Fibroblast of skin of left quadriceps (primary cell): ENCODE measurements around the gene CTXND2.
"Not testable (repeated sequence)": the region's sequence is repeated elsewhere in the genome, so short reads cannot be mapped to it uniquely, and the experiment has no call there.

Source experiments
- DNase-seq, 2 experiments: peaks; one replicate each; pipeline ENCODE4 v3.0.0-alpha.2; 2013; ENCODE audit warnings: low read depth in 2 of 2

CTXND2 gene

DNA sequence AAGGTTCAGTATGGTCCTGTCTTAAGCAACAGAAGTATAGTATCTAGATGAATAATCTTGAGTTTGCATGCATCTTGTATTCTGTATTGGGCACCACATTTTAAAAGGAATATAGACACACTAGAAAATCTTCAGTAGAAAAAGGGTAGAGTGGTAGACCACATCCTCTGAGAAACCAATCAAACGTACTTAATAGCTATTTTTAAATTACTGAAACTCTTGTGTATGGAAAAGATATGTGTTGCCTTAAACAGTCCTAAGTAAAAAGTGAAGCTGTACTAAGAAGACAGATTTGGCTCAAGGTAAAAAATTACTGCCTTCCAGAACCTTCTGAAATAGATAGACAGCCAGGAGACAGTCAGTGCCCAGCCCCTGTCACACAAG is 3.1 kb downstream of the CTXND2 start:
- DNase-seq: no peak

DNA sequence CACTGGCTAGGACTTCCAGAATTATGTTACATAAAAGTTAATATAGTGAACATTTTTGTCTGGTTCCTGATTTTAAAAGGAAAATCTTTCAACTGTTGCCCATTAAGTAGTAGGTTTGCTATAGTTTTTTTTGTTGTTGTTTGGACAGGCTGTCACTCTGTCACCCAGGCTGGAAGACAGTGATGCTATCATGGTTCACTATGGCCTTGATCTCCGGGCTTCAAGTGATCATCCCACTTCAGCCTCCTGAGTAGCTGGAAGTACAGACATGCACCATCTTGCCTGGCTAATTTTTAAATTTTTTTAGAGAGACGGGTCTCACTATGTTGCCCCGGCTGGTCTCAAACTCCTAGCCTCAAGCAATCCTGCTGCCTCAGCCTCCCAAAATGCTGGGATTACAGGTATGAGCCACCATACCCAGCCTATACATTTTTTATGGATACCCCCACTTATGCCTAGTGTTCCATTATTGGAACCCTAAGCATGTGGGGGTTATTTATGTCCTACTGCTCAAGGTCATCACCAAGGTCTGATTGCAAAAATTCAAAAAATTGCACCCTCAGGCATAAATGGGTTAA is 6.5 kb downstream of the CTXND2 start:
- DNase-seq: no peak

DNA sequence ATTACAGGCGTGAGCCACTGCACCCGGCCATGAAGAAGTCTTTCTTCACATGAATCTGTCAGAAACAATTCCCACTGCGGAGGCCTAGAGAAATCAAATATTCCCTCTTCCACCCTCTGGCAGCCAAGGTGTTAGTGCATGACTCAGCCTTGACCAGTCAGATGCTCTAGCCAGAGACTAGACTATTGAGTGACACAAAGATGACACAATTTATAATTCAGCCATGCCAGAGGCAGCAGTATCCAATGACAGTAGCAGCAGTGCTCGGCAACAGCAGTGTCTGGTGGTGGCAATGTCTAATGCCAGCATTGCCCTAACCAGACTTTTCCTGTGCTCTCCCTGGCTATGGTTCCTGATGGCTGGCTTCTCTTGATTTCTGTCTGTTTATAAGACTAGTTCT is 8.7 kb downstream of the CTXND2 start:
- no peak for DNase-seq

DNA sequence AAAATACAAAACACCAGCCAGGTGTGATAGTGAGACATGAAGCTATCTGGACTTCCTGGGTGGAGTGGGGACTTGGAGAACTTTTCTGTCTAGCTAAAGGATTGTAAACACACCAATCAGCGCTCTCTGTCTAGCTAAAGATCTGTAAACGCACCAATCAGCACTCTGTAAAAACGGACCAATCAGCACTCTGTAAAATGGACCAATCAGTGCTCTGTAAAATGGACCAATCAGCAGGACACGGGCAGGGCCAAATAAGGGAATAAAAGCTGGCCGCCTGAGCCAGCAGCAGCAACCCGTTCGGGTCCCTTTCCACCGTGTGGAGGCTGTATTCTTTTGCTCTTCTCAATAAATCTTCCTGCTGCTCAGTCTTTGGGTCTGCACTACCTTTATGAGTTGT is 12.9 kb downstream of the CTXND2 start:
- not testable (repeated sequence) for DNase-seq

GRCh38 chr1:150902346-150902745 is 15.4 kb downstream of the CTXND2 start:
- no peak for DNase-seq

DNA sequence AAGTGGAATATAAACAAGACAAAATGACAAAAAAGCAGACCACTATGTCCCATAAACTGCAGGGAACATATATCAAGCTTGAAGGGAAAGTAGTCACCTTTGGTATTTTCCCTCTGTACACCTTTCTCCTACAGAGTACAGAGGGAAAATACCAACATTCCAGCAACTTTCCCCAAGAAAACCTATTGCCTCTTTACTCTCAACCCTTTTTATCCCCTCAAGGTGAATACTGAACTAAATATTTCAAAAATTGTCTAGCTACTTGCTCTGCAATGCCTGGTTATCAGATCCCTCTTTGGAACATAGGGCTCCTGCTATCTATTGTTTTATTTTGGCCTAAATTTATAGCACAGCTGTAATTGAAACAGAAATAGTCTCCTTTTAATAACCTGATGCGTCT is 15.8 kb downstream of the CTXND2 start:
- no peak for DNase-seq

DNA sequence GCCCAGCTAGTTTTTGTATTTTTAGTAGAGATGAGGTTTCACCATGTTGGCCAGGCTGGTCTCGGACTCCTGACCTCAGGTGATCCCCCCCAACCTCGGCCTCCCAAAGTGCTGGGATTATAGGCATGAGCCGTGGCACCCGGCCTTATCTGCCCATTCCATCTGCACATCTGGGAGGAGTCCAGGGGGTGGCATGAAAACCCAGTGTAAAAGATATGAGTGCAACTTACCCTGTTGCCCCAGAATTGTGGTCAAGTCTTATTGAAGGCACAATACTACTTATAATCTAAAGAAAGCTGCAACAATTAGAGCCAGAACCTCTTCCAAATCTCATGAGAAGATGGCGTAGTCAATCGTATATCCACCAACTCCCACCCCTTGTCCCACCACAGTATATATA is 18.4 kb downstream of the CTXND2 start:
- no peak for DNase-seq

DNA sequence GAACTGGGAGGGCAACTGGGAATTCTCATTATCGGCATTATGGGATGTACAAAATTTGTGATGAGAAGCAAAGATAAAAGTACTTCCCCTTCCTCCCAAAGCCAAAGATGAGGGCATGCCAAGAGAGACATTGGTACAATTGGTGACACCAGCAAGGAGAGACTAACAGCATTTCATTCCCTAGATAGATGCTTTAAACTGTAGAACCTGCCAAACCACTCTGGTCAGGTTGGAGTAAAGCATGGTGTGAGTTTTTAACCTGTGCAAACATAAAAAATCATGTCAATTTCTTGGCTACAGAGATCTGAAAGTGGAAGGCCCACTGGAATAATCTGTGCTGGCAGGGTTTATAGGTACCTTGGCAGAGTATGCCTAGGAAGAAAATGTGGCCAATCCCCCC is 19.4 kb downstream of the CTXND2 start:
- DNase-seq: no peak

- DNase-seq: no peak
Measured at GRCh38 chr1:150906813-150907212, 19.9 kb downstream of the CTXND2 start.

- no peak for DNase-seq
Measured at GRCh38 chr1:150909585-150910180, 22.7 kb downstream of the CTXND2 start.

- no peak for DNase-seq
Measured at GRCh38 chr1:150912623-150913022, 25.7 kb downstream of the CTXND2 start.

DNA sequence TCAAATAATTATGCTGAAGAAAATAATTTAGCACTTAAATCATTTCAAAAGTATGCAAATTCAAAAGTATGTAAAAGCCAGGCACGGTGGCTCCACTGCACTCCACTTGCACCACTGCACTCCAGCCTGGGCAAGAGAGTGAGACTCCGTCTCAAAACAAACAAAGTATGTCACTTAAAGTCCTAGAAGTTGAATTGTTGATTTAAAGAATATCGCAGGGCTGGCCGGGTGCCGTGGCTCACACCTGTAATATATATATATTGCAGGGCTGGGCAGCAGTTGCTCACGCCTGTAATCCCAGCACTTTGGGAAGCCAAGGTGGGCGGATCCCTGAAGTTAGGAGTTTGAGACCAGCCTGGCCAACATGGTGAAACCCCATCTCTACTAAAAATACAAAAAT is 30.5 kb downstream of the CTXND2 start:
- DNase-seq: no peak

- peak; percentile 85 to 88 for DNase-seq
Measured at GRCh38 chr1:150922519-150922975, 35.6 kb downstream of the CTXND2 start.

- DNase-seq: no peak
Measured at GRCh38 chr1:150925080-150925479, 38.1 kb downstream of the CTXND2 start.

DNA sequence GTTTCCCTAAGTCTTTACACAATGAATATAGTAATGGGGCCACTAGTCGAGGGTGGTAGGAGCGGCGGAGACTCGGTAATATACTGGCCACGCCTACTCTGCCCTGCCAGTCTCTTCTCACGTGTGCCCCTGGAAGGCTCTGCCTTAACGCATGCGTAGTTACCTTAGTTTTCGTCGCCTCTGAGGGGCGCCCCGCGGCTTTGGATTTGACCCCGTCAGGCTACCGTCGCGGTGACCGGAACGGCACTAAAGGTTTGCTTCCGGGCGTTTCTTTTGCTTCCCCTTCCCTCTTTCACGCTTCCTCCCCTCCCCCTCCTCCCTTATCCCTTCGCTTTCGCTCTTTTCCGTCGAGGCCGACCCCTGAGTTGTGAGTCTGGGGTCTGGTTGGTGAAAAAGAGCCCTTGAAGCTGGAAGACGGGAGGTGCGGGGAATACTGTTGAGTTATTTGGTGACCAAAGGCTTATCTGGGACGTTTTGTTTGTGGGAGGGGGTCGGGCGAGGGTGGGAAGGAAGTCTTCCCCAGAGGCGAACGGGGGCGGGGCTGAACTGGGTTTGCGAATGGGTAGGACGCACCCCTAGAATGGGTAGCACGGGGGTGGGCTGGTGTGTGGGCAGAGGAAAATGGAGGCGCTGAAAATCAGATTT is 39.3 kb downstream of the CTXND2 start, which contains the start of gene SETDB1:
TSS of gene SETDB1 (plus strand) at position 267 of the 645 bp plus-strand sequence. CDS start 1,352 bp downstream, outside the sequence.
- DNase-seq: peak; percentile 93 to 94

GRCh38 chr1:150927624-150928023 is 40.7 kb downstream of the CTXND2 start:
- DNase-seq: no peak

GRCh38 chr1:150928286-150928685 is 41.4 kb downstream of the CTXND2 start:
- peak; percentile 14 to 20 for DNase-seq

DNA sequence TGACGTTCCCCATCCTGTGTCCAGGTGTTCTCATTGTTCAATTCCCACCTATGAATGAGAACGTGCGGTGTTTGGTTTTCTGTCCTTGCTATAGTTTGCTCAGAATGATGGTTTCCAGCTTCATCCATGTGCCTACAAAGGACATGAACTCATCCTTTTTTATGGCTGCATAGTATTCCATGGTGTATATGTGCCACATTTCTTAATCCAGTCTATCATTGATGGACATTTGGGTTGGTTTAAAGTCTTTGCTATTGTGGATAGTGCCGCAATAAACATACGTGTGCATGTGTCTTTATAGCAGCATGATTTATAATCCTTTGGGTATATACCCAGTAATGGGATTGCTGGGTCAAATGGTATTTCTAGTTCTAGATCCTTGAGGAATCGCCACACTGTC is 41.8 kb downstream of the CTXND2 start:
- DNase-seq: not testable (repeated sequence)

DNA sequence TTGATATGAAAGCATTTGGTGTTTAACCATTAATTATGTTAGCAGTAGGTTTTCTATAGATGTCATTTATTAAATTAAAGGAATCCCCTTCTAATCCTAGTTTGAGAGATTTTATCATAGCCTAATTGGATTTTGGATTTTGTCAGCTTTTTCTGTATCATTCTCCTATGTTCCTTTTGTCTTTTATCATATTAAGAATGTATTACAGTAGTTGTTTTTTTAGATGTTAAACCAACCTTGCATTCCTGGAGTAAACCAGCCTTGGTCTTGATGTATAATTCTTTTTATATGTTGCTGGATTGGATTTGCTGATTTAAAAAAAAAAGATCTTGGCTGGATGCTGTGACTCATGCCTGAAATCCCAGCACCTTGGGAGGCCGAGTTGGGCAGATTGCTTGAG is 44.8 kb downstream of the CTXND2 start:
- DNase-seq: no peak

DNA sequence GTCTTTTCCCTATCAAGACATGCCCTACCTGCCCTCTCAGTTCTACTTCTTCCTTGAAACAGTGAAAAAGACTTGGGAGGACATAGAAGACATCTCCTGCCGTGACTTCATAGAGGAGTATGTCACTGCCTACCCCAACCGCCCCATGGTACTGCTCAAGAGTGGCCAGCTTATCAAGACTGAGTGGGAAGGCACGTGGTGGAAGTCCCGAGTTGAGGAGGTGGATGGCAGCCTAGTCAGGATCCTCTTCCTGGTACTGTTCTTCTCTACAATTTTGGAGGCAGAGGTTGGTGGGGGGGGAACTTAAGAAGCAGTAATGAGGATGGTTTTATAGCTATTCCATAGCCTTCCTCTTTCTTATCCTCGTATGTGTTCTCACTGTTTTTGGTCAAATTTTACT is 57.9 kb downstream of the CTXND2 start:
- DNase-seq: no peak

GRCh38 chr1:150954708-150955107 is 67.8 kb downstream of the CTXND2 start:
- no peak for DNase-seq

GRCh38 chr1:150955280-150955679 is 68.3 kb downstream of the CTXND2 start:
- DNase-seq: no peak

DNA sequence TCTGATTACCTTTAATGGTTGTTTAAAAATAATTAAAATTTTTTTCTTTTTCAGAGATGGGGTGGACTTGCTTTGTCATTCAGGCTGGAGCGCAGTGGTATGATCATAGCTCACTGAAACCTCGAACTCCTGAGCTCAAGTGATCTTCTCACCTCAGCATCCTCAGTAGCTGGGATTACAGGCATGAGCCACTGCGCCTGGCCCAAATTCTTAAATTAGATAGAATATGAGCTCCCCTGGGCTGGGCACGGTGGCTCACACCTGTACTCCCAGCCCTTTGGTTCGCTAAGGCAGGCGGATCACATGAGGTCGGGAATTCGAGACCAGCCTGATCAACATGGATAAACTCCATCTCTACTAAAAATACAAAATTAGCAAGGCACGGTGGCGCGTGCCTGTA is 70.7 kb downstream of the CTXND2 start:
- DNase-seq: no peak
